Liver (tissue), 9 donors: ENCODE measurements around the gene TMEM108. TPM values are rescaled to one million over a fixed set of nuclear protein-coding genes. Genes with fewer than 3 reads are reported as not detected.

Experiments
- DNase-seq: peaks from one replicate; pipeline ENCODE4 v3.0.0-alpha.2; 2017; ENCODE audit warnings: low spot score
- H3K27ac ChIP-seq, 2 donors: one replicate each; pipeline ENCODE4 v1.7.0; 2013; ENCODE audit warnings: inconsistent platforms in 2 of 2, low read length in 2 of 2, control low read depth in 1 of 2, low read depth in 1 of 2, mild to moderate bottlenecking in 1 of 2
- H3K27me3 ChIP-seq, 4 donors: one replicate each; pipeline versions ENCODE4 v1.6.1 to v1.7.0; 2013; ENCODE audit warnings: low read length in 3 of 4, inconsistent platforms in 1 of 4, mild to moderate bottlenecking in 1 of 4, moderate library complexity in 1 of 4; ENCODE audit not compliant: control insufficient read depth in 4 of 4, insufficient read depth in 4 of 4
- H3K36me3 ChIP-seq, 4 donors: one replicate each; pipeline versions ENCODE4 v1.6.1 to v1.7.0; 2013; ENCODE audit warnings: low read length in 3 of 4, mild to moderate bottlenecking in 3 of 4, low read depth in 1 of 4, moderate library complexity in 1 of 4; ENCODE audit not compliant: control insufficient read depth in 4 of 4, insufficient read depth in 3 of 4
- H3K4me1 ChIP-seq, 4 donors: one replicate each; pipeline versions ENCODE4 v1.6.1 to v1.7.0; 2013; ENCODE audit warnings: low read length in 3 of 4, mild to moderate bottlenecking in 3 of 4, moderate library complexity in 1 of 4; ENCODE audit not compliant: control insufficient read depth in 4 of 4, insufficient read depth in 4 of 4
- H3K4me3 ChIP-seq, 3 donors: one replicate each; pipeline versions ENCODE4 v1.6.1 to v1.7.0; 2013; ENCODE audit warnings: low read length in 3 of 3, control low read depth in 1 of 3, low read depth in 1 of 3, mild to moderate bottlenecking in 1 of 3
- H3K9ac ChIP-seq, 2 donors: one replicate each; pipeline ENCODE4 v1.7.0; 2013; ENCODE audit warnings: low read length in 2 of 2, mild to moderate bottlenecking in 2 of 2, moderate library complexity in 2 of 2, control low read depth in 1 of 2, low read depth in 1 of 2
- H3K9me3 ChIP-seq, 4 donors: one replicate each; pipeline versions ENCODE4 v1.6.1 to v1.7.0; 2013; ENCODE audit warnings: low read length in 3 of 4; ENCODE audit not compliant: control insufficient read depth in 4 of 4
- ATF3 ChIP-seq: IDR thresholded peaks from 2 replicates; pipeline ENCODE4 v1.6.1; 2016; ENCODE audit warnings: antibody characterized with exemption
- CTCF ChIP-seq: fragments of 150-350 bp; IDR thresholded peaks from 2 replicates; pipeline ENCODE4 v1.5.1; 2017; ENCODE audit warnings: improper control_type of control experiment, low read depth, low read length; ENCODE audit not compliant: missing input control
- EGR1 ChIP-seq, 2 donors: IDR thresholded peaks; 2 replicates each; pipeline ENCODE4 v1.6.1; 2016 to 2018; ENCODE audit warnings: antibody characterized with exemption in 2 of 2, low read depth in 2 of 2
- FOXA1 ChIP-seq: IDR thresholded peaks from 2 replicates; pipeline ENCODE4 v1.6.1; 2016; ENCODE audit warnings: antibody characterized with exemption
- FOXA2 ChIP-seq: IDR thresholded peaks from 2 replicates; pipeline ENCODE4 v1.6.1; 2016; ENCODE audit warnings: antibody characterized with exemption
- GABPA ChIP-seq, 2 donors: IDR thresholded peaks in 1 of 2; conservative IDR thresholded peaks in 1 of 2; 2 replicates each; pipeline ENCODE4 v1.6.1; 2016; ENCODE audit warnings: antibody characterized with exemption in 2 of 2, mild to moderate bottlenecking in 1 of 2, moderate library complexity in 1 of 2
- HNF4A ChIP-seq, 2 donors: conservative IDR thresholded peaks; 2 replicates each; pipeline ENCODE4 v1.6.1; 2016; ENCODE audit warnings: antibody characterized with exemption in 2 of 2, mild to moderate bottlenecking in 2 of 2
- HNF4G ChIP-seq: IDR thresholded peaks from 2 replicates; pipeline ENCODE4 v1.6.1; 2016; ENCODE audit warnings: antibody characterized with exemption
- JUND ChIP-seq, 2 donors: IDR thresholded peaks; 2 replicates each; pipeline ENCODE4 v1.6.1; 2016; ENCODE audit warnings: antibody characterized with exemption in 2 of 2
- MAX ChIP-seq: IDR thresholded peaks from 2 replicates; pipeline ENCODE4 v1.6.1; 2016; ENCODE audit warnings: antibody characterized with exemption
- NR2F2 ChIP-seq: IDR thresholded peaks from 2 replicates; pipeline ENCODE4 v1.6.1; 2016; ENCODE audit warnings: antibody characterized with exemption
- RAD21 ChIP-seq, 2 donors: IDR thresholded peaks; 2 replicates each; pipeline ENCODE4 v1.6.1; 2016; ENCODE audit warnings: antibody characterized with exemption in 2 of 2, mild to moderate bottlenecking in 2 of 2
- REST ChIP-seq: IDR thresholded peaks from 2 replicates; pipeline ENCODE4 v1.6.1; 2016; ENCODE audit warnings: antibody characterized with exemption, mild to moderate bottlenecking
- RXRA ChIP-seq, 2 donors: IDR thresholded peaks; 2 replicates each; pipeline ENCODE4 v1.6.1; 2017 to 2018; ENCODE audit warnings: antibody characterized with exemption in 2 of 2, mild to moderate bottlenecking in 1 of 2
- SP1 ChIP-seq: IDR thresholded peaks from 2 replicates; pipeline ENCODE4 v1.6.1; 2018; ENCODE audit warnings: antibody characterized with exemption, mild to moderate bottlenecking
- TAF1 ChIP-seq: conservative IDR thresholded peaks from 2 replicates; pipeline ENCODE4 v1.6.1; 2016; ENCODE audit warnings: antibody characterized with exemption, mild to moderate bottlenecking
- YY1 ChIP-seq: IDR thresholded peaks from 2 replicates; pipeline ENCODE4 v1.6.1; 2016; ENCODE audit warnings: antibody characterized with exemption, mild to moderate bottlenecking
- ZBTB33 ChIP-seq: IDR thresholded peaks from 2 replicates; pipeline ENCODE4 v1.6.1; 2016; ENCODE audit warnings: antibody characterized with exemption
- WGBS: extraction: QIAGEN DNeasy Blood & Tissue Kit; methylation state at CpG from one replicate; pipeline ENCODE4 v1.1.7; 2013; 5-methylcytosine and 5-hydroxymethylcytosine counted together
- polyA plus RNA-seq, 2 donors: library from polyadenylated mRNA; stranded (reverse) in 1 of 2; unstranded in 1 of 2; fragments of 200-250 nt in 1 of 2; fragments of >200 nt in 1 of 2; fragmentation: Nextera tagmentation in 1 of 2; extraction: Ambion mirVana in 1 of 2; gene quantifications; one replicate each; pipeline versions ENCODE4 v1.2.1 to v1.2.3, GENCODE V29; 2013 to 2015
- total RNA-seq, 2 donors: library from RNA; depleted of rRNA; stranded (reverse); fragments of >200 nt; gene quantifications; one replicate each; pipeline ENCODE4 v1.2.3, GENCODE V29; 2014
- donor health status: healthy.
- donor health status: healthy.
- donor health status: healthy.
- donor health status: healthy.
- donor health status: healthy.

TMEM108 gene
- total and polyA plus RNA-seq, 4 donors: 0.05 to 0.10 TPM; not detected in 2

- Histone ChIP-seq H3K4me1 (no peaks in the 10 kb centered on the region), H3K9me3 (peaks cover 0 to 1% (median 0%) of the 10 kb centered on the region in 4 donors), H3K4me3 (no peak overlapping the region), H3K9ac (no peak overlapping the region), H3K27ac (no peak overlapping the region), H3K27me3 (no peaks in the 10 kb centered on the region), H3K36me3 (no peaks in the 10 kb centered on the region)
- no peak for DNase-seq
- TF ChIP-seq HNF4G: no peak
- no peak for TF ChIP-seq HNF4A (conservative IDR thresholded peaks at IDR 0.05)
- no peak for TF ChIP-seq CTCF
- TF ChIP-seq RAD21 (IDR thresholded peaks at IDR 0.05): no peak
- no peak for TF ChIP-seq NR2F2
- no peak for TF ChIP-seq FOXA1
- TF ChIP-seq ZBTB33: no peak
- TF ChIP-seq MAX: no peak
- no peak for TF ChIP-seq EGR1 (IDR thresholded peaks at IDR 0.05; ENCODE audit: low read depth in 2 of 2)
- TF ChIP-seq RXRA (IDR thresholded peaks at IDR 0.05): no peak
- 66% methylated on average over 4 of the region's 4 CpGs for WGBS
These were observed 323.2 kb downstream of the TMEM108 start for GRCh38 chr3:133361435-133361834.

- TF ChIP-seq ZBTB33: no peak
- no peak for TF ChIP-seq YY1
- no peak for TF ChIP-seq FOXA2
- TF ChIP-seq ATF3: no peak
- TF ChIP-seq EGR1 (IDR thresholded peaks at IDR 0.05; ENCODE audit: low read depth in 2 of 2): no peak
- no peak for TF ChIP-seq FOXA1
- TF ChIP-seq JUND (IDR thresholded peaks at IDR 0.05): no peak
- no peak for TF ChIP-seq GABPA (IDR thresholded peaks at IDR 0.05 in 1 of 2, conservative IDR thresholded peaks at IDR 0.05 in 1 of 2)
- TF ChIP-seq MAX: no peak
- no peak for TF ChIP-seq HNF4A (conservative IDR thresholded peaks at IDR 0.05)
- TF ChIP-seq RAD21 (IDR thresholded peaks at IDR 0.05): no peak
- no peak for TF ChIP-seq TAF1
- no peak for TF ChIP-seq CTCF
- no peak for TF ChIP-seq REST
- TF ChIP-seq HNF4G: no peak
- TF ChIP-seq SP1: no peak
- TF ChIP-seq RXRA (IDR thresholded peaks at IDR 0.05): no peak
- no peak overlapping the region for H3K4me3 ChIP-seq
- no peaks in the 10 kb centered on the region for H3K27me3 ChIP-seq
- no peak overlapping the region for H3K9ac ChIP-seq
- no peaks in the 10 kb centered on the region for H3K4me1 ChIP-seq
- WGBS: 77% methylated on average over 4 of the region's 4 CpGs
- no peak overlapping the region for H3K27ac ChIP-seq
- H3K9me3 ChIP-seq: no peaks in the 10 kb centered on the region
- no peaks in the 10 kb centered on the region for H3K36me3 ChIP-seq
- DNase-seq: no peak
These were observed 324.3 kb downstream of the TMEM108 start for GRCh38 chr3:133362539-133362938.
